Endothelial cell of umbilical vein (primary cell): ENCODE results near the gene OSTM1. TPM values are rescaled to one million over a fixed set of nuclear protein-coding genes. Genes with fewer than 3 reads are reported as not detected.
A peak's percentile ranks its signal among the peaks of the same experiment; 100 is the strongest.

ENCODE experiments used
- BruUV-seq: library from RNA; stranded (reverse); fragments of 400-500 nt; replicated peaks from 2 replicates; lab custom pipeline; 2021; lab: Mats Ljungman, UMichigan
- CTCF ChIA-PET: fragments of 300-600, 350-600 bp; sonication (Branson Sonifier 250); formaldehyde crosslinking; loops from one replicate; lab custom pipeline; 2021; ENCODE audit warnings: antibody characterized with exemption, inconsistent platforms; lab: Charles Lee
- POLR2A ChIA-PET: fragments of 300-600, 350-600 bp; sonication (Branson Sonifier 250); formaldehyde crosslinking; loops from one replicate; lab custom pipeline; 2021; ENCODE audit warnings: antibody characterized with exemption, inconsistent platforms; lab: Charles Lee
- DNase-seq: peaks from one replicate; pipeline ENCODE4 v3.0.0-alpha.2; 2011; ENCODE audit warnings: low read depth, low spot score
- FAIRE-seq: peaks from 2 replicates; lab custom pipeline; 2011; peaks lifted over from hg19 to GRCh38; lab: Jason Lieb, UNC
- H2AFZ ChIP-seq: 2 replicates; pipeline ENCODE4 v1.6.0; 2012; ENCODE audit warnings: low read depth, low read length, control low read depth, inconsistent platforms
- H3K27ac ChIP-seq: 2 replicates; pipeline ENCODE4 v1.5.1; 2011; ENCODE audit warnings: low read depth, mild to moderate bottlenecking, control low read depth, low read length, moderate library complexity; ENCODE audit not compliant: insufficient read depth
- H3K27me3 ChIP-seq, 2 experiments: 2 replicates each; pipeline versions ENCODE4 v1.6.0 to v1.6.1; 2011; ENCODE audit warnings: low read length in 2 of 2, mixed read lengths in 1 of 2; ENCODE audit not compliant: control insufficient read depth in 2 of 2, insufficient read depth in 2 of 2
- H3K36me3 ChIP-seq, 2 experiments: 2 replicates in 1 of 2; 3 replicates in 1 of 2; pipeline ENCODE4 v1.5.1; 2011; ENCODE audit warnings: low read length in 2 of 2, mild to moderate bottlenecking in 1 of 2, moderate library complexity in 1 of 2; ENCODE audit not compliant: control insufficient read depth in 2 of 2, insufficient read depth in 2 of 2; ENCODE audit errors: extremely low read depth in 1 of 2
- H3K4me1 ChIP-seq: 3 replicates; pipeline ENCODE4 v1.5.1; 2011; ENCODE audit warnings: mild to moderate bottlenecking, low read length; ENCODE audit not compliant: control insufficient read depth, insufficient read depth; ENCODE audit errors: extremely low read depth
- H3K4me2 ChIP-seq: 2 replicates; pipeline ENCODE4 v1.6.1; 2011; ENCODE audit warnings: low read length, control low read depth, mixed read lengths; ENCODE audit not compliant: insufficient read depth
- H3K4me3 ChIP-seq, 3 experiments: fragments of 200-600 bp in 1 of 3; sonication (generic), shearing (Covaris generic) in 1 of 3; replicated peaks in 1 of 3; 2 replicates each; pipeline ENCODE4 v1.5.1; 2011 to 2016; ENCODE audit warnings: control low read depth in 3 of 3, low read length in 3 of 3, mild to moderate bottlenecking in 2 of 3, inconsistent platforms in 1 of 3, low read depth in 1 of 3, moderate library complexity in 1 of 3; ENCODE audit not compliant: insufficient read depth in 1 of 3
- H3K79me2 ChIP-seq: 2 replicates; pipeline ENCODE4 v1.6.0; 2012; ENCODE audit warnings: low read length, inconsistent platforms; ENCODE audit not compliant: control insufficient read depth, insufficient read depth
- H3K9ac ChIP-seq: replicated peaks from 2 replicates; pipeline ENCODE3; 2011; ENCODE audit warnings: low read length, control low read depth; ENCODE audit not compliant: insufficient read depth; ENCODE audit errors: extremely low read depth
- H3K9me1 ChIP-seq: replicated peaks from 3 replicates; pipeline ENCODE4 v1.6.0; 2011; ENCODE audit warnings: mild to moderate bottlenecking, low read length; ENCODE audit not compliant: control insufficient read depth, insufficient read depth; ENCODE audit errors: extremely low read depth
- H3K9me3 ChIP-seq: replicated peaks from 2 replicates; pipeline ENCODE4 v1.5.1; 2012; ENCODE audit warnings: low read length, inconsistent platforms; ENCODE audit not compliant: control insufficient read depth, insufficient read depth
- H4K20me1 ChIP-seq: replicated peaks from 2 replicates; pipeline ENCODE3; 2011; ENCODE audit warnings: mild to moderate bottlenecking, low read length; ENCODE audit not compliant: control insufficient read depth, insufficient read depth; ENCODE audit errors: extremely low read depth
- EZH2 ChIP-seq: IDR thresholded peaks from 2 replicates; pipeline ENCODE4 v1.6.1; 2012; ENCODE audit warnings: borderline replicate concordance, low read depth, mild to moderate bottlenecking, moderate library complexity, low read length, inconsistent platforms; ENCODE audit not compliant: severe bottlenecking
- FOS ChIP-seq: IDR thresholded peaks from 2 replicates; pipeline ENCODE4 v1.6.1; 2011; ENCODE audit warnings: mild to moderate bottlenecking, low read length, moderate library complexity, borderline replicate concordance; ENCODE audit not compliant: insufficient read depth
- GATA2 ChIP-seq: IDR thresholded peaks from 2 replicates; pipeline ENCODE4 v1.7.0; 2011; ENCODE audit warnings: low read depth, mild to moderate bottlenecking, moderate library complexity, mixed read lengths, low read length; ENCODE audit not compliant: insufficient read length, insufficient read depth
- JUN ChIP-seq: IDR thresholded peaks from 2 replicates; pipeline ENCODE4 v1.6.1; 2011; ENCODE audit warnings: borderline replicate concordance, low read depth; ENCODE audit not compliant: insufficient read length, insufficient read depth
- MAX ChIP-seq: IDR thresholded peaks from 2 replicates; pipeline ENCODE4 v1.6.1; 2011; ENCODE audit not compliant: insufficient read depth, insufficient read length
- MYC ChIP-seq: IDR thresholded peaks from one replicate; pipeline ENCODE4 v1.6.1; 2011; ENCODE audit warnings: mild to moderate bottlenecking, low read depth, low read length
- POLR2AphosphoS5 ChIP-seq: IDR thresholded peaks from 2 replicates; pipeline ENCODE4 v1.6.1; 2012; ENCODE audit warnings: low read depth, mild to moderate bottlenecking, control low read depth, low read length, moderate library complexity; ENCODE audit not compliant: insufficient read depth
- dilution Hi-C: fragments of 300-500 bp; cut with MboI; formaldehyde crosslinking; loops from one replicate; pipeline ENCODE4 v1.15.0; 2019; ENCODE audit warnings: low sequenced_read_pairs; ENCODE audit not compliant: extremely low pct_ligation_motif_present
- intact Hi-C: fragments of 100-400 bp; cut with micrococcal nuclease; formaldehyde crosslinking; loops from one replicate; pipeline ENCODE4 v1.10.0; 2022
- polyA plus RNA-seq, 4 experiments: library from polyadenylated mRNA; depleted of rRNA in 3 of 4; stranded (reverse) in 3 of 4; unstranded in 1 of 4; fragments of >200 nt; gene quantifications; 2 replicates each; pipeline versions ENCODE4 v1.2.1 to v1.2.3, GENCODE V29; 2011 to 2012; ENCODE audit warnings: missing spikeins in 1 of 4
- total RNA-seq: library from RNA; stranded (reverse); gene quantifications from 2 replicates; pipeline ENCODE4 v1.2.3, GENCODE V29; 2021
- TF ChIP-seq, protein P1 (sequence below), 2 donors: IDR thresholded peaks; 1 replicate in 1 of 2; 2 replicates in 1 of 2; pipeline ENCODE4 v1.5.1; 2011; ENCODE audit warnings: low read length in 2 of 2, mild to moderate bottlenecking in 2 of 2, moderate library complexity in 2 of 2, control low read depth in 1 of 2, inconsistent platforms in 1 of 2, low read depth in 1 of 2; ENCODE audit not compliant: insufficient read depth in 1 of 2; ENCODE audit errors: extremely low read depth in 1 of 2

OSTM1 gene
- total and polyA plus RNA-seq, 2 donors (not counting 3 experiments of a cell fraction or from before 2014, with no cell fraction given): 23.1 to 26.4 TPM

- no peak overlapping the region for H3K9ac ChIP-seq
- no TSS peak for BruUV-seq
- peak overlapping the region; percentile 36 for H2AFZ ChIP-seq
These were observed 43.8 kb upstream of the OSTM1 start for GRCh38 chr6:108118359-108118724.

More at GRCh38 chr6:108118359-108118724, 43.8 kb upstream of the OSTM1 start:
- no peak for FAIRE-seq
- TF ChIP-seq POLR2AphosphoS5 (no peak), MYC (no peak), FOS (no peak), EZH2 (no peak), MAX (no peak), JUN (no peak), GATA2 (no peak)
- TF ChIP-seq, protein P1, sequence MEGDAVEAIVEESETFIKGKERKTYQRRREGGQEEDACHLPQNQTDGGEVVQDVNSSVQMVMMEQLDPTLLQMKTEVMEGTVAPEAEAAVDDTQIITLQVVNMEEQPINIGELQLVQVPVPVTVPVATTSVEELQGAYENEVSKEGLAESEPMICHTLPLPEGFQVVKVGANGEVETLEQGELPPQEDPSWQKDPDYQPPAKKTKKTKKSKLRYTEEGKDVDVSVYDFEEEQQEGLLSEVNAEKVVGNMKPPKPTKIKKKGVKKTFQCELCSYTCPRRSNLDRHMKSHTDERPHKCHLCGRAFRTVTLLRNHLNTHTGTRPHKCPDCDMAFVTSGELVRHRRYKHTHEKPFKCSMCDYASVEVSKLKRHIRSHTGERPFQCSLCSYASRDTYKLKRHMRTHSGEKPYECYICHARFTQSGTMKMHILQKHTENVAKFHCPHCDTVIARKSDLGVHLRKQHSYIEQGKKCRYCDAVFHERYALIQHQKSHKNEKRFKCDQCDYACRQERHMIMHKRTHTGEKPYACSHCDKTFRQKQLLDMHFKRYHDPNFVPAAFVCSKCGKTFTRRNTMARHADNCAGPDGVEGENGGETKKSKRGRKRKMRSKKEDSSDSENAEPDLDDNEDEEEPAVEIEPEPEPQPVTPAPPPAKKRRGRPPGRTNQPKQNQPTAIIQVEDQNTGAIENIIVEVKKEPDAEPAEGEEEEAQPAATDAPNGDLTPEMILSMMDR (IDR thresholded peaks at IDR 0.05; ENCODE audit: extremely low read depth in 1 of 2, insufficient read depth in 1 of 2, low read depth in 1 of 2, low read length in 2 of 2): no peak
- POLR2A ChIA-PET: no interaction called here
- CTCF ChIA-PET: interaction anchor here (0.7 to 1.3 kb wide), 3 partner anchors 14 to 379 kb away, joined by 3 to 8 read pairs (median 3); no protein-coding TSS in a partner anchor
- Histone ChIP-seq H3K9me3 (no peaks in the 10 kb centered on the region), H3K4me1 (peaks cover 25% of the 10 kb centered on the region), H3K4me3 (peak overlapping the region in 2 of 3 experiments; percentile 32 to 39), H3K79me2 (no peaks in the 10 kb centered on the region), H3K36me3 (no peaks in the 10 kb centered on the region), H4K20me1 (no peaks in the 10 kb centered on the region), H3K9me1 (no peaks in the 10 kb centered on the region), H3K4me2 (peak overlapping the region; percentile 85), H3K27me3 (peaks cover 76 to 85% of the 10 kb centered on the region in 2 experiments), H3K27ac (no peak overlapping the region)
- dilution Hi-C loops (no loop called here), intact Hi-C loops (loop anchor here (2.0 kb wide), 1 partner anchor 176 kb away; the partner anchor contains the start of gene AFG1L)
- no peak for DNase-seq
